Left forelimb (tissue), 1 donor: ENCODE measurements around the gene AKAP3.

Source experiments
- DNase-seq: peaks from one replicate; pipeline ENCODE4 v3.0.0-alpha.2; 2018; ENCODE audit warnings: low spot score

Gene AKAP3

GRCh38 chr12:4595881-4596280 is 53.0 kb downstream of the AKAP3 start:
- DNase-seq: no peak

GRCh38 chr12:4591180-4591687 is 57.6 kb downstream of the AKAP3 start:
- no peak for DNase-seq

- no peak for DNase-seq
Measured at GRCh38 chr12:4589941-4590340, 58.9 kb downstream of the AKAP3 start.

DNA sequence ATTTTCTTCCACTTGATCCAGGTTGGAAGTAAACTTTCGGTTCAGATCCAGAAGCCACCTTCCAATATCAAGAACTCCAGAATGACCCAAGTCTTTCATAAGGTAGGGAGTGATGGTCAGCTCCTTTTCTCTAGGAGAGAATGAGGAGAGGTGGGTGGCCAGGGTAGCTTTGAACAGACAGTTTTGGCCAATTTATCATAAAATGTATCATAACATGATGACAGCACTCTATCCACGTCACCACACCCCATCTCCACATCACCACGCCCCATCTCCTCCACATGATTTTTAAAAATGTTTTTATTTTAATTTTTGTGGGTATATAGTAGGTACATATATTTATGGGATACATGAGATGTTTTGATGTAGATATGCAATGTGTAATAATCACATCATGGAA is 59.9 kb downstream of the AKAP3 start:
- DNase-seq: no peak

DNA sequence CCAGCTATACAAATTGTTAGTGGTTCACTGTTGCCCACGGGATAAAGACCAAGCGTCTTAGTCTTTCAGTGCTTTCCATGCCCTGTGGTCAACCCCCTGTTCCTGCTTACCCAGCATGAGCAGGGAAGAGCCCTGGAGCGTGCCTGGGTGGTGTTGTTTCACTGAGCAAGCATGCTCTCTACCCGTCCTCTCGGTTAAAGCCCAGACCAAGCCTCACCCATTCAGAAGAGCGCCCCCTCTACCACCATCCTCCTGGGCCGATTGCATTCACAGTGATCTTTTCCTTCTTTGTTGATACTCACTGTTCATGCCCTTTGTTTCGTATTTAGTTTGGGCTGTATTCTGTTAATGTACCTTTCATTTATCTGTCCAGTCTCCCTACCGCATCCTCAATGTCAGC is 61.7 kb downstream of the AKAP3 start:
- DNase-seq: no peak

- no peak for DNase-seq
Measured at GRCh38 chr12:4586500-4586899, 62.4 kb downstream of the AKAP3 start.

- DNase-seq: no peak
Measured at GRCh38 chr12:4584896-4585295, 64.0 kb downstream of the AKAP3 start.

DNA sequence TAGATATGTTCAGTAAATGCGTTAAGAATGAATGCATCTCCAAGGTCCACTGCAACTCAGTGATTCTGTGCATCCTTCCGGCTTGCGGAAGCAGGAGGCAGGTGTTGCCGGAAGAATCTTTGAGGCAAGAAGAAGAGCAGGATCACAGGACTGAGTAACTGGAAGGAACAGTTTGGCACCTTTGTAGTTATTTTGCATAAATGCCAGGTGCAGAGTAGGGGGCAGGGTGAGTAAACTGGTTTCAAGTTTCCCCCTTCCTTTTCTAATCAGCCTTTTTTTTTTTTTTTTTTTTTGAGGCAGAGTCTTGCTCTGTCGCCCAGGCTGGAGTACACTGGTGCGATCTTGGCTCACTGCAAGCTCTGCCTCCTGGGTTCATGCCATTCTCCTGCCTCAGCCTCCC is 64.6 kb downstream of the AKAP3 start:
- no peak for DNase-seq

GRCh38 chr12:4580281-4580688 is 68.6 kb downstream of the AKAP3 start:
- no peak for DNase-seq

DNA sequence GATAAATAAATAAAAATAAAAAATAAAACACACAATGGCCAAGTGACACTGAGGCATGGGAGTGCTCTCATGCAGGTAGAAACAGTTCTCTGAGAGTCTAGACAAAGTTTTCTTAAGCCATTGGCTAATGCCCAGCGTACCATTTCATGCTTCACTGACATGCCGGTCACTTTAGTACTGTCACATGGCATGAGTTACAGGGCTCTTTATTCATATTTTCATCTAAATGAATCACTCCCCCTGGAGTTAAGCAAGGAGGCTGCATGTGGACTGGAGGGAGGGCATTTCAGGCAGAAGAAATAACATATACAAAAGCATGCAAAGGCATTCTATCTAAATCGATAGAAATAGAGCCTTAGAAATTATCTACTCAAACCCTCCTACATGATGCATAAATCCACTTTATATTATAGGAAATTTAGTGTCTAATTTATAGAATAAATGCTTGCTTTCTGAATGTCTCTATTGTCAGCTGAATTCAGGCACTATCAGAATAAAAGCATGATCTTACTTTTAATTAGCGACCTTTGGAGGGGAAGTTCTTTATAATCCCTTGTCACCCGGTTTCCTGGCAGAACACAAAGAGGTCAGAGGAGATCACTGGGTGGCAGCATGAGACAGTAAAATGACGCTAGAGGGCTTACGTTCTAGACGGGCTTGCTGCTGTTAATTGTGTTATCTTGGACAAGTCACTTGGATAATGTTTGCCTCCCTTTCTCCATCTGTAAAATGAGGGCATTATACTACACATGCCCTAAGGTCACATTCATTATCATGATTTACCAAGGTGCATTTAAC is 69.3 kb downstream of the AKAP3 start:
- DNase-seq: no peak

- no peak for DNase-seq
Measured at GRCh38 chr12:4572680-4573079, 76.2 kb downstream of the AKAP3 start.

- DNase-seq: no peak
Measured at GRCh38 chr12:4569261-4569660, 79.6 kb downstream of the AKAP3 start.

DNA sequence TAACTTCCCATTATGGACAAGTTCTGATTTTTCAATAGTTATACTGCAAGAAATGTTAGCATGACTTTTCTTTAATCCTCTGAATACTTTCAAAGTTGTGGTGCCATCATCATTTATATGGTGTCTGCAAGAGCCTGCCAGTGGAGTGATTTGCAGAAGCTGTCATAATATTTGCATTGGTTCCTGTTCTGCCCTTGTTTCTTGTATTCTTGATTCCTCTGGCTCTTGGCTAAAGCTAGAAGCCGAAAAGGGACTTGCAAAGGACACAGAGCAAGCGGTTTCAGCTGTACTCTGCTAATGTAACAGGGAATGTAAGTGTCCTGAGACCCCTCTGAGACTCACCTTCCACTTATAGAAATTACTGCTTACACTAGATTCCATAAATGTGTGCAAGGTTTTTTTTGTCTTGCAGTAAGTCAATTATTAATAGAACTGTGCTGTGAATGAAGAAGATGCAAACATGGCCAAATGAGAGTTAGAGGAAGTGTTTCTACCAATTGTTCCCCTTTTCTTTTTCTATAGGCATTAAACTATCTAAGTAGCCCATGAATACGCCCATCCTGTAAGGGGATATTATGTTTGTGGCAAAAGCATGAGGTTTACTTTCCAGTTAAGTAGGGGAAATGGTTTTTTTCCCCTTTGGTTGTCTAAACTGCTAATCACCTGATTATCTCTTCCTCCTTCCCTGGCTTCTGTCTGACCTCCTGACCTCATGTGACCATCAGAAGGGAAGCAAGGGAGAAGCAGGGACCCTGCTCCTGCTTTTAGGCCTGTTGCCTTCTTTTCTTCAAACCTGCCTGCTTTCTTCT is 81.6 kb downstream of the AKAP3 start:
- DNase-seq: no peak

DNA sequence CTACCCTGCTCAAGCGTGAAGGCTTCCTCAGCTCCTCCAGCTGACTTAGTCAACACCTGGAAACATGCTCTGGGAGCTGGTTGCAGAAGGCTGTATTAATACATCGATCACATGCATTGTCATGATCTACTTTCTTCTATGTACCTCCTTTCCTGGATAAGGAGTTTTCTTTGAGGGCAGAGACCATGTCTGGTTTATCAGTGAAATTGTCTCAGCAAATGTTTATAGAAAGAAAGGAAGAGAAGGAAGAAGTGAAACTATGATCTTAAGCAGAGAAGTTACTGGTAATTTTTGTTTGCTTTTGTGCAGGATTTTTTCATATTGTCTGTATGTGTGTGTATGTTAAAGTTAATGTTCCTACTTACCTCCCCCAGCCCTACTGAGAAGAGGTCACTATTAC is 82.4 kb downstream of the AKAP3 start:
- no peak for DNase-seq
